Activated CD4-positive, alpha-beta memory T cell treated with anti-CD3 and anti-CD28 coated beads for 36 hours (primary cell): ENCODE data around the gene KIF22. TPM values are rescaled to one million over a fixed set of nuclear protein-coding genes. Genes with fewer than 3 reads are reported as not detected.
"Not testable (repeated sequence)": the region's sequence is repeated elsewhere in the genome, so short reads cannot be mapped to it uniquely, and the experiment has no call there.

ENCODE experiments used
- CTCF ChIA-PET: fragments of 350-600 bp; sonication (Branson Sonifier 250); formaldehyde crosslinking; loops from one replicate; lab custom pipeline; 2021; ENCODE audit warnings: antibody characterized with exemption, inconsistent platforms; lab: Charles Lee
- POLR2A ChIA-PET: fragments of 350-600 bp; sonication (Branson Sonifier 250); formaldehyde crosslinking; loops from one replicate; lab custom pipeline; 2021; ENCODE audit warnings: antibody characterized with exemption; lab: Charles Lee
- DNase-seq: peaks from one replicate; pipeline ENCODE4 v3.0.0-alpha.2; 2020
- H3K27ac Mint-ChIP-seq: one replicate; pipeline ENCODE4 v1.8.0; 2021; ENCODE audit warnings: mixed read lengths
- H3K27me3 Mint-ChIP-seq: one replicate; pipeline ENCODE4 v1.8.0; 2021; ENCODE audit warnings: mixed read lengths
- H3K36me3 Mint-ChIP-seq: one replicate; pipeline ENCODE4 v1.8.0; 2021; ENCODE audit warnings: mixed read lengths
- H3K4me1 Mint-ChIP-seq: one replicate; pipeline ENCODE4 v1.8.0; 2021; ENCODE audit warnings: low read depth, mixed read lengths
- H3K4me3 Mint-ChIP-seq: one replicate; pipeline ENCODE4 v1.8.0; 2021; ENCODE audit warnings: mild to moderate bottlenecking, mixed read lengths
- H3K9me3 Mint-ChIP-seq: one replicate; pipeline ENCODE4 v1.8.0; 2021; ENCODE audit warnings: mixed read lengths
- intact Hi-C: fragments of 100-400 bp; cut with micrococcal nuclease; formaldehyde crosslinking; loops from one replicate; pipeline ENCODE4 v1.15.1; 2023
- total RNA-seq, 2 experiments: library from RNA; stranded (reverse); gene quantifications; one replicate each; pipeline ENCODE4 v1.2.3, GENCODE V29; 2021

The KIF22 gene
- total RNA-seq, 2 experiments from 2014 or later, result 174 to 180 TPM

DNA sequence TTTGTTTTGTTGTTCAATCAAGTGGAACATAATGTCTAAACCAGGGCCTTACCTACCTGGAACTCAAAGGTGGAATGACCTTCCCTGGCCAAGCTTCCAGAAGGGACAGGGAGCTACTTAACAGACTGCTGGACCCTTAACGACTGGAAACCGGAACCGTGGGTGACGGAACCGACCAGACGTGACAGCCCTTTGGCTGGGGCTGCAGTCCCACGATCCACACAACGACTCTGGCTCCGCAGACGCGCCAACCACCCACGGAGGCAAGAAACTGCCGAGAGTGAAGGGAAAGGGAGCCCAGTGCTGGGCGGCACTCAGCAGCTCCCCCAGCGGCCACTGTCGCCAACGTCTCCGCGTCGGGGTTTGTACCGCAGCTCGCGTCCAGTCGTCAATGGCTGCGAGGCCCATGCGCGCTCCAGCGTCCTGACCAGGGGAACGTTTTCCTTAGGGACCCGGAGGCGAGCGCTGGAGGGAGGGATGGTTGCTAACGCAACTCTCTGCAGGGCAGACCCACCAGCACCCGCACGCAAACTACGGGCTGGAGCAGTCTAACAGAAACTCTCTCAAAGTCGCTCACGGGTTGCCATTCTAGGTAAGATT lies 5.5 kb upstream of the KIF22 start:
- H3K9me3 Mint-ChIP-seq, result no peaks in the 10 kb centered on the region
- no peaks in the 10 kb centered on the region for H3K36me3 Mint-ChIP-seq
- intact Hi-C loops, result loop anchor here (1.0 to 5.0 kb wide), 3 partner anchors 38 to 83 kb away; partner anchors contain the start of gene C16orf54
- H3K4me1 Mint-ChIP-seq, result peaks cover 30% of the 10 kb centered on the region
- H3K27ac Mint-ChIP-seq, result peak overlapping the region; percentile 65
- peak overlapping the region; percentile 47 for H3K4me3 Mint-ChIP-seq
- DNase-seq, result peak; percentile 88
- H3K27me3 Mint-ChIP-seq, result no peaks in the 10 kb centered on the region
- CTCF ChIA-PET, result interaction anchor here (0.7 to 3.4 kb wide), 30 partner anchors 8 to 94 kb away, joined by 3 to 35 read pairs (median 6); partner anchors contain the start of genes C16orf54 and PAGR1
- POLR2A ChIA-PET, result interaction anchor here (0.7 to 3.0 kb wide), 3 partner anchors 23 to 55 kb away, joined by 3 to 7 read pairs (median 4); no protein-coding TSS in a partner anchor

DNA sequence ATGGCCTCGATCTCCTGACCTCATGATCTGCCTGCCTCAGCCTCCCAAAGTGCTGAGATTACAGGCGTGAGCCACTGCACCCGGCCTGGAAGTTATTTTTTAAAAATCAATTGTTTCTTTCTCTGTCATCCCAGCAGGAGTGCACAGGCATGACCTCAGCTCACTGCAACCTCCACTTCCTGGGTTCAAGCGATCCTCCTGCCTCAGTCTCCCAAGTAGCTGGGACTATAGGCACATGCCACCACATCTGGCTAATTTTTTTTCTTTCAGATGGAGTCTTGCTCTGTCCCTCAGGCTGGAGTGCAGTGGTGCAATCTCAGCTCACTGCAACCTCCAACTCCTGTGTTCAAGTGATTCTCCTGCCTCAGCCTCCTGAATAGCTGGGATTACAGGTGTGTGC lies 3.4 kb upstream of the KIF22 start:
- Mint-ChIP-seq H3K4me1 (peaks cover 39% of the 10 kb centered on the region), H3K36me3 (peaks cover 13% of the 10 kb centered on the region)
- DNase-seq, H3K27me3 Mint-ChIP-seq, H3K4me3 Mint-ChIP-seq, POLR2A ChIA-PET, H3K27ac Mint-ChIP-seq, H3K9me3 Mint-ChIP-seq, intact Hi-C loops: not testable (repeated sequence)
- CTCF ChIA-PET, result interaction anchor here (0.9 kb wide), 1 partner anchor 14 kb away, joined by 3 read pairs; no protein-coding TSS in a partner anchor

DNA sequence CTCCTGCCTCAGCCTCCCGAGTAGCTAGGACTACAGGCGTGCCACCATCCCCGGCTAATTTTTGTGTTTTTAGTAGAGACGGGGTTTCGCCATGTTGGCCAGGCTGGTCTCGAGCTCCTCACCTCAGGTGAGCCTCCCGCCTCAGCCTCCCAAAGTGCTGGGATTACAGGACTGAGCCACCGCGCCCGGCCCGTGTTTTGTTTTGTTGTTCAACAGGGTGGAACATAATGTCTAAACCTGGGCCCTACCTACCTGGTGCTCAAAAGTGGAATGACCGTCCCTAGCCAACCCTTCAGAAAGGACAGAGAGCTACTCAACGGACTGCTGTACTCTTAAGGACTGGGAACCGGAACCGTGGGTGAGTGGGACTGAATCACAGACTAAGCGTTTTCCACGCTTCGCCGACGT lies 772 bp upstream of the KIF22 start:
- Mint-ChIP-seq H3K4me1 (peaks cover 44% of the 10 kb centered on the region), H3K36me3 (peaks cover 31% of the 10 kb centered on the region), H3K4me3 (peak overlapping the region; percentile 100), H3K27me3 (no peaks in the 10 kb centered on the region), H3K9me3 (no peaks in the 10 kb centered on the region), H3K27ac (peak overlapping the region; percentile 97)
- ChIA-PET POLR2A (interaction anchor here (0.8 to 2.7 kb wide), 19 partner anchors 10 to 567 kb away, joined by 3 to 29 read pairs (median 4); partner anchors contain the start of genes C16orf54, HIRIP3, KCTD13 and MAZ), CTCF (interaction anchor here (0.7 to 3.1 kb wide), 22 partner anchors 9 to 242 kb away, joined by 3 to 42 read pairs (median 6); partner anchors contain the start of genes C16orf54, MAZ, PAGR1 and TAOK2)
- intact Hi-C loops, result loop anchor here (2.0 kb wide), 3 partner anchors 45 to 89 kb away; partner anchors contain the start of gene C16orf54
- no peak for DNase-seq

DNA sequence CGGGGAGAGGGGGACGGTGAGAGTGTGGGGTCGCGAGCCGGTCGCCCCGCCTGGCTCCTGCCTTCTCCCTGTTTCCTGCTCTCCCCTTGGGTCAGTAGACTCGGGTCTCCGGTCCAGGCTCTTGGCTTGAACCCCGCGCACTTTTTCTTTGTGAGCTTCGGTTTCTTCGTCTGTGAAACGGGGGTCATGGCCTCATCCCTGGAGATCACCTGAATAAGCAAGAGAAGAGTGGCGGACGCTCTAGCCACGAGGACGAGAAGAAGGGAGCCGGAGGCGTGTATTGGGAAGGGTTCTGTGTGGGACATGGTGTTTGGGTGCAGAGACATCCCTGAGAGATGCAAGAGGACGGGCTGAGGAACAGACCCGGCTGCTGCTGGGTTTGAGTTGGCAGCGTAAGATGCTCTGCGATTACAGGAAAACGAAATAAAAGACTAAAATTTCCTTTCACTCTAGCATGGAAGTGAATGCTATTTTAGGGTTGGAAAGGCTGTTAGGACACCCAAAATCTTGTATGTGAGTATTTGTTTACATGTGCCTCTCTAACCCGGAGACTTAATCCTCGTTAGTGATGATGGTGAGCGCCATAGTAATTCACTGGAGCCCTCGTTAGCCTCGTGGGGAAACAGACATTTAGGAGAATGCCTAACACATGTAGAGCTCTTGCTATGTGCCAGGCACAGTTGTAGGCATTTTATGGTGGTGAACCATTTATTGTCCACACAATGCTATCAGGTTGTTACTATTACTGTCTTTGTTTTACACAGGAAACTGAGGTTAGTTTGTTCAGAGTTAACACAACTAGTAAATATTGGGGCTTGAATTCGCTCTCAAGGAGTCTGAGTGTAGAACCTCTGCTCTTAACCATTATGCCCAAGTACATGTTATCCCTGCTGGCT lies 646 bp downstream of the KIF22 start:
- POLR2A ChIA-PET, result interaction anchor here (0.6 to 2.7 kb wide), 18 partner anchors 11 to 204 kb away, joined by 3 to 29 read pairs (median 4); partner anchors contain the start of genes C16orf54, HIRIP3, KCTD13 and MAZ
- H3K36me3 Mint-ChIP-seq, result peaks cover 37% of the 10 kb centered on the region
- no peak for DNase-seq
- H3K4me3 Mint-ChIP-seq, result peak overlapping the region; percentile 100
- intact Hi-C loops, result loop anchor here (1.0 to 2.0 kb wide), 4 partner anchors 14 to 90 kb away; partner anchors contain the start of gene C16orf54
- H3K27ac Mint-ChIP-seq, result peak overlapping the region; percentile 97
- no peaks in the 10 kb centered on the region for H3K27me3 Mint-ChIP-seq
- CTCF ChIA-PET, result interaction anchor here (1.0 to 3.1 kb wide), 22 partner anchors 7 to 241 kb away, joined by 3 to 42 read pairs (median 6); partner anchors contain the start of genes C16orf54 and PAGR1
- peaks cover 35% of the 10 kb centered on the region for H3K4me1 Mint-ChIP-seq
- H3K9me3 Mint-ChIP-seq, result no peaks in the 10 kb centered on the region

DNA sequence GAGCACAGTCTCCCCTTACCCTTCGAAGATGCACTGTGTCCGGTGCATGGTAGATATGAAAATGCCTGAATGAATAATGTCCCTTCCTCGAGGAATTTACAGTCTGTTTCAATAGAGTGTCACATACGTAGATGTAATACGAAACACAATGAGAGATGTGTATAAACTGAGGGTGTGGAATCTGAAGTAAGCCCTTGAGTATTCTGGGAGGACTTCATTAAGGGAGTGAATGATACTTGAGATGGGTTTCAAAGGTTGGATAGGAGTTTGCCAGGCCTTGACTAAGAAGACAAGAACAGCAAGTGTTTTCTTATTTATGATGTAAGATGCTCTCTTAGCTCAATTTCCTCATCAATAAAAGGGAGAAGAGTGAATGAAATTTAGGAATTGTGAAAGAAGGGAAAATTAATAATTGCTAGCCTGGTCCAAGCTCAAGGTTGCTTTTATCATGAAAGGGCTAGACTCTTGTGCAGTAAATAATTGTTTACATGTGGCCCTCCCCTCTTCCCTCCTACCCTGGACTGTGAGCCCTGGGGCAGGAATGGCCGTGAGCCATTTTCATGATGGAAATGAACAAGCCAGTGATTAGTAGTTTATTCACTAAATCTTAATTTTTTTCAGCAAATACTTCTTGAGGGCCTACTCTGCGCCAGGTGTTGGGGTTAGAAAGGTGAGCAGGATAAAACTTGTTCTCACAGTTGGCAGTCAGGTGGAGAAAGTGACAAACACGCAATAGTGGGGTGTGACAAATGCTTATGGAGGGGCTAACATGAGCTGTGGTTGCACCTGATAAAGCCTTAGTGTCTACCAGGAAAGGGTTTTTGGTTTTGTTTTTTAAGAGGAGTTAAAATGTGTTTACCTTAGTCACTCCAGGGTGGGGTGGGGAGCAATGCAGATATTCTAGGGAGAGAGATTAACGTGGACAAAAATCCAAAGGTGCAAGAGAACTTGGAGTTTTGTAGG lies 1.6 kb downstream of the KIF22 start:
- ChIA-PET CTCF (interaction anchor here (1.1 to 2.7 kb wide), 5 partner anchors 24 to 240 kb away, joined by 3 to 16 read pairs (median 7); partner anchors contain the start of gene PAGR1), POLR2A (interaction anchor here (1.5 to 2.7 kb wide), 2 partner anchors 11 to 24 kb away, joined by 6 to 11 read pairs; partner anchors contain the start of gene PAGR1)
- peaks cover 42% of the 10 kb centered on the region for H3K36me3 Mint-ChIP-seq
- intact Hi-C loops, result loop anchor here (1.0 to 2.0 kb wide), 4 partner anchors 13 to 91 kb away; partner anchors contain the start of gene C16orf54
- H3K27me3 Mint-ChIP-seq, result no peaks in the 10 kb centered on the region
- no peaks in the 10 kb centered on the region for H3K9me3 Mint-ChIP-seq
- H3K4me3 Mint-ChIP-seq, result peak overlapping the region; percentile 100
- H3K4me1 Mint-ChIP-seq, result peaks cover 35% of the 10 kb centered on the region
- peak overlapping the region; percentile 97 for H3K27ac Mint-ChIP-seq
- no peak for DNase-seq

DNA sequence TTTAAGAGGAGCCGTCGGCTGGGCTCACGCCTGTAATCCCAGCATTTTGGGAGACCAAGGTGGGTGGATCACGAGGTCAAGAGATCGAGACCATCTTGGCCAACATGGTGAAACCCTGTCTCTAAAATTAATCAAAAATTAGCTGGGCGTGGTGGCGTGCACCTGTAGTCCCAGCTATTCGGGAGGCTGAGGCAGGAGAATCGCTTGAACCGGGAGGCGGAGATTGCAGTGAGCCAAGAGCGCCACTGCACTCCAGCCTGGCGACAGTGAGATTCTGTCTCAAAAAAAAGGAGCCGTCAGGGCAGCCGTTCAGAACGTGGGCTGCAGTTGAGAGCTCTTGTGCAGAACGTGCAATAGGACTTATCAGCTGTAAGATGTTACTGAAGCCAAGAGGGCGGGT lies 2.6 kb downstream of the KIF22 start:
- H3K4me3 Mint-ChIP-seq, H3K9me3 Mint-ChIP-seq, intact Hi-C loops, H3K27ac Mint-ChIP-seq, DNase-seq, H3K27me3 Mint-ChIP-seq: not testable (repeated sequence)
- peaks cover 31% of the 10 kb centered on the region for H3K4me1 Mint-ChIP-seq
- POLR2A ChIA-PET, result interaction anchor here (1.5 kb wide), 1 partner anchor 10 kb away, joined by 6 read pairs; no protein-coding TSS in a partner anchor
- CTCF ChIA-PET, result interaction anchor here (1.5 to 2.0 kb wide), 3 partner anchors 8 to 93 kb away, joined by 5 to 7 read pairs (median 6); no protein-coding TSS in a partner anchor
- H3K36me3 Mint-ChIP-seq, result peaks cover 51% of the 10 kb centered on the region

DNA sequence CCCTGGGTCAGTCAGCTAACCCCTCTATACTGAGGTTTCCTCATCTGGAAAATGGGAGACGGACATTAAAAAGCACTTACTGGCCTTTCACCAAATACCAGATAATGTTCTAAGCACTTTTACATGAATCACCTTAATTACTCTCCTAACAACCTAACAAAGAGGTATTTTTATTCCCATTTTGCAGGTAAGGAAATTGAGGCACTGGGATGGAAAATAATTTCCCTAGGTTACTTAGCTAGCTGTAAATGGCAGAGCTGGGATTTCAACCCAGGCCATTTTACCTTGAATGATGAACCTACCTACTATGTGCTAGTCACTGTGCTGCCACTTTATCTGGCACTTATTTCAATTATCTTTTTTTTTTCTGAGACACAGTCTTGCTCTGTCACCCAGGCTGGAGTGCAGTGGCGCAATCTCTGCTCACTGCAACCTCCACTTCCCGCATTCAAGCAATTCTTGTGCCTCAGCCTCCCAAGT lies 3.7 kb downstream of the KIF22 start:
- H3K27ac Mint-ChIP-seq, result no peak overlapping the region
- H3K4me1 Mint-ChIP-seq, result peaks cover 28% of the 10 kb centered on the region
- H3K27me3 Mint-ChIP-seq, result no peaks in the 10 kb centered on the region
- no peaks in the 10 kb centered on the region for H3K9me3 Mint-ChIP-seq
- intact Hi-C loops, result no loop called here
- peaks cover 60% of the 10 kb centered on the region for H3K36me3 Mint-ChIP-seq
- DNase-seq, result no peak
- H3K4me3 Mint-ChIP-seq, result no peak overlapping the region
- ChIA-PET CTCF (interaction anchor here (1.1 to 2.0 kb wide), 4 partner anchors 9 to 238 kb away, joined by 3 to 6 read pairs (median 4); no protein-coding TSS in a partner anchor), POLR2A (interaction anchor here (1.3 kb wide), 1 partner anchor 10 kb away, joined by 5 read pairs; no protein-coding TSS in a partner anchor)

DNA sequence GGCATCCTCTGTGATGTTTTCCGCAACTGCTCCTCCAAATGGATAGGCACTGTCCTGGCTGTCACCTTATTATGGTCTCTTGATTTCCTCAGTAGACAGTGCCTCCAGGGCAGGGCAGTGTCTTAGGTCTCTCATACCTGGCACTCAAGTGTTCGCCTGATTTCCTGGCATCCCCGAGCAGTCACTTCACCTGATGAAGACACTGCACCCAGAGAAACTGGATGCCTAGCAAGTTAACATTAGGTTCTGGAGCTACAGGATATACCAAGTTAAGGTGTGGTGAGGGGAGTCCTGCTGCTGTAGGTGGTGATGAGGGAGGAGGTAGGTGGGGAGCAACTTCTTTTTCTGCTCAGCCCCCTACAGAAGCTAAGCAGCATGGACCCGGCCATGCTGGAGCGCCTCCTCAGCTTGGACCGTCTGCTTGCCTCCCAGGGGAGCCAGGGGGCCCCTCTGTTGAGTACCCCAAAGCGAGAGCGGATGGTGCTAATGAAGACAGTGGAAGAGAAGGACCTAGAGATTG lies 11.9 kb downstream of the KIF22 start:
- Mint-ChIP-seq H3K27ac (no peak overlapping the region), H3K4me3 (no peak overlapping the region), H3K27me3 (no peaks in the 10 kb centered on the region), H3K4me1 (peaks cover 16% of the 10 kb centered on the region), H3K9me3 (no peaks in the 10 kb centered on the region), H3K36me3 (peaks cover 62% of the 10 kb centered on the region)
- intact Hi-C loops, result no loop called here
- no peak for DNase-seq
- CTCF ChIA-PET, result interaction anchor here (0.6 to 4.8 kb wide), 7 partner anchors 13 to 230 kb away, joined by 3 to 32 read pairs (median 3); partner anchors contain the start of gene KIF22
- POLR2A ChIA-PET, result interaction anchor here (0.7 to 3.5 kb wide), 3 partner anchors 9 to 263 kb away, joined by 3 to 29 read pairs (median 6); partner anchors contain the start of genes ALDOA and KIF22

DNA sequence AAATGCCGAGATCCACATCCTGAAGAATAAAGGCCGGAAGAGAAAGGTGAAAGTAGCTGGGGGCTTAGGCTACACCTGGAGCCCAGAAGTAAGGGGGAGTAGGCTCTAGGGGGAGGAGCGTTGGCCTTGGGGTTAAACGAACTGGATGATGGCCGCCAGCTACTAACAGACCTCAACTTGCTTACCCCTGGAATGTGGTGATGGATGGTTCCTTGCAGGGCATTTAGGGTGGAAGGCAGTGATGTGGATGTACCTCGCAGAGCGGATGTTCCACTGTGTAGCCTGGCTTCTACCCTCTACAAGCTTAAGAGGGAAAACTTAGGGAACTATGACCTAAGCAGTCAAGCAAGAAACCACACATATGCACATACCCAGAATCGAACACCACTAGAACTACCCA lies 13.5 kb downstream of the KIF22 start:
- ChIA-PET CTCF (interaction anchor here (0.6 to 4.8 kb wide), 12 partner anchors 8 to 229 kb away, joined by 3 to 32 read pairs (median 5); partner anchors contain the start of genes KIF22 and PAGR1), POLR2A (interaction anchor here (0.6 to 3.5 kb wide), 7 partner anchors 9 to 192 kb away, joined by 3 to 29 read pairs (median 5); partner anchors contain the start of genes INO80E, KCTD13, KIF22 and MVP)
- peak overlapping the region; percentile 97 for H3K27ac Mint-ChIP-seq
- peaks cover 62% of the 10 kb centered on the region for H3K36me3 Mint-ChIP-seq
- no peak for DNase-seq
- H3K9me3 Mint-ChIP-seq, result no peaks in the 10 kb centered on the region
- peaks cover 27% of the 10 kb centered on the region for H3K4me1 Mint-ChIP-seq
- intact Hi-C loops, result loop anchor here (2.0 kb wide), 3 partner anchors 57 to 847 kb away; partner anchors contain the start of genes CDIPT and PRR14
- no peaks in the 10 kb centered on the region for H3K27me3 Mint-ChIP-seq
- H3K4me3 Mint-ChIP-seq, result peak overlapping the region; percentile 92
